Esophagus squamous epithelium (tissue), 5 donors: ENCODE results near the gene AMER3. TPM values are rescaled to one million over a fixed set of nuclear protein-coding genes. Genes with fewer than 3 reads are reported as not detected.

Source experiments
- DNase-seq: peaks from one replicate; lab custom pipeline; 2025; lab: John Stamatoyannopoulos, UW
- H3K27ac ChIP-seq, 4 donors: fragments of 200-600 bp; sonication (generic); one replicate each; pipeline ENCODE4 v1.5.1; 2016 to 2019; ENCODE audit warnings: mild to moderate bottlenecking in 1 of 4
- H3K27me3 ChIP-seq, 4 donors: fragments of 200-600 bp; sonication (generic); 1 replicate in 3 of 4; 2 replicates in 1 of 4; pipeline versions ENCODE4 v1.5.1 to v1.6.0; 2017 to 2021; ENCODE audit warnings: antibody characterized with exemption in 1 of 4
- H3K36me3 ChIP-seq, 3 donors: fragments of 200-600 bp; sonication (generic); one replicate each; pipeline ENCODE4 v1.5.1; 2016 to 2019
- H3K4me1 ChIP-seq, 3 donors: fragments of 200-600 bp; sonication (generic); one replicate each; pipeline ENCODE4 v1.5.1; 2017 to 2019
- H3K4me3 ChIP-seq, 4 donors: fragments of 200-600 bp; sonication (generic); 1 replicate in 3 of 4; 2 replicates in 1 of 4; pipeline ENCODE4 v1.5.1; 2016 to 2019; ENCODE audit warnings: mild to moderate bottlenecking in 2 of 4, moderate library complexity in 1 of 4
- H3K9me3 ChIP-seq, 3 donors: fragments of 200-600 bp; sonication (generic); one replicate each; pipeline ENCODE4 v1.5.1; 2016 to 2019
- POLR2A ChIP-seq, 4 donors: fragments of 450-650 bp; IDR thresholded peaks; one replicate each; pipeline ENCODE4 v1.6.1; 2017; ENCODE audit warnings: antibody characterized with exemption in 4 of 4, mild to moderate bottlenecking in 4 of 4, moderate library complexity in 3 of 4
- WGBS, 2 donors: methylation state at CpG; one replicate each; pipeline ENCODE4 v1.1.5; 2018; 5-methylcytosine and 5-hydroxymethylcytosine counted together
- intact Hi-C: fragments of 100-400 bp; cut with DNase I; formaldehyde crosslinking; loops from one replicate; pipeline ENCODE4 v1.15.0; 2022
- total RNA-seq, 4 donors: library from RNA; depleted of rRNA; stranded (reverse); fragments of >200 nt; gene quantifications; one replicate each; pipeline ENCODE4 v1.1.0, GENCODE V29; 2016
- TF ChIP-seq, protein P1 (sequence below), 6 experiments: fragments of 450-650 bp in 4 of 6; fragments of 200-600 bp in 2 of 6; sonication (generic) in 2 of 6; IDR thresholded peaks; one replicate each; pipeline ENCODE4 v1.5.1; 2016 to 2019; ENCODE audit warnings: antibody characterized with exemption in 6 of 6, mild to moderate bottlenecking in 4 of 6, moderate library complexity in 4 of 6
- donor health status: DM: yes; HTN: yes; CAD: no.

Gene AMER3
- total RNA-seq, 4 donors from 2014 or later = not detected

- H3K36me3 ChIP-seq = no peaks in the 10 kb centered on the region
- no peak overlapping the region for H3K27ac ChIP-seq
- intact Hi-C loops = no loop called here
- 29 to 45% methylated on average over 4 of the region's 4 CpGs for WGBS, 2 donors
- no peaks in the 10 kb centered on the region for H3K27me3 ChIP-seq
- DNase-seq = no peak
- no peaks in the 10 kb centered on the region for H3K4me1 ChIP-seq
- TF ChIP-seq POLR2A (IDR thresholded peaks at IDR 0.05) = no peak
- TF ChIP-seq, protein P1, sequence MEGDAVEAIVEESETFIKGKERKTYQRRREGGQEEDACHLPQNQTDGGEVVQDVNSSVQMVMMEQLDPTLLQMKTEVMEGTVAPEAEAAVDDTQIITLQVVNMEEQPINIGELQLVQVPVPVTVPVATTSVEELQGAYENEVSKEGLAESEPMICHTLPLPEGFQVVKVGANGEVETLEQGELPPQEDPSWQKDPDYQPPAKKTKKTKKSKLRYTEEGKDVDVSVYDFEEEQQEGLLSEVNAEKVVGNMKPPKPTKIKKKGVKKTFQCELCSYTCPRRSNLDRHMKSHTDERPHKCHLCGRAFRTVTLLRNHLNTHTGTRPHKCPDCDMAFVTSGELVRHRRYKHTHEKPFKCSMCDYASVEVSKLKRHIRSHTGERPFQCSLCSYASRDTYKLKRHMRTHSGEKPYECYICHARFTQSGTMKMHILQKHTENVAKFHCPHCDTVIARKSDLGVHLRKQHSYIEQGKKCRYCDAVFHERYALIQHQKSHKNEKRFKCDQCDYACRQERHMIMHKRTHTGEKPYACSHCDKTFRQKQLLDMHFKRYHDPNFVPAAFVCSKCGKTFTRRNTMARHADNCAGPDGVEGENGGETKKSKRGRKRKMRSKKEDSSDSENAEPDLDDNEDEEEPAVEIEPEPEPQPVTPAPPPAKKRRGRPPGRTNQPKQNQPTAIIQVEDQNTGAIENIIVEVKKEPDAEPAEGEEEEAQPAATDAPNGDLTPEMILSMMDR (IDR thresholded peaks at IDR 0.05) = no peak
- H3K4me3 ChIP-seq = no peak overlapping the region
- no peaks in the 10 kb centered on the region for H3K9me3 ChIP-seq
These were observed 36.2 kb downstream of the AMER3 start for GRCh38 chr2:130791617-130791939.

DNA sequence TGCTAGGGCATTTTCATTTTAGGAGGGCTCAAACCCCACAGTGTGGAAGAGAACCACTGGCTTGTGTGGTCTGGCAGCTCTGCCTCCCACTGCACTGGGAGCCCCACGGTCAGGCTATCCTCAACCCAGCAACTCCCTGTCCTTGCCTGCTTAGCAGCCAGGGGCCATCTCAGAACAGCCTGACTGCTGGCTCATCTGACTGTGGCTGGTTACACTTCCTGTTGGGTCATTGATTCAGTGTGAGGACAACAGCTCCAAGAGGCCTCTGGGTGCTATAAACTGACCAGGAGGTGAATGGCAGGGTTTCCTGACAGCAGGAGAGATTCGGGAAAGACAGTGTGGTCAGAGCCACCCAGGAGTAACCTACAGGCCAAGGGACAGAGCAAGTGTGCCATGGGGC, 40.1 kb downstream of the AMER3 start:
- Histone ChIP-seq H3K27me3 (no peaks in the 10 kb centered on the region), H3K4me3 (no peak overlapping the region), H3K4me1 (peaks cover 11 to 22% (median 14%) of the 10 kb centered on the region in 3 donors), H3K36me3 (no peaks in the 10 kb centered on the region), H3K9me3 (no peaks in the 10 kb centered on the region), H3K27ac (no peak overlapping the region)
- DNase-seq = no peak
- WGBS, 2 donors = 40 to 80% methylated on average over 1 of the region's 2 CpGs
- intact Hi-C loops = loop anchor here (5.0 kb wide), 2 partner anchors 77 to 127 kb away; no protein-coding TSS in a partner anchor
- TF ChIP-seq POLR2A (IDR thresholded peaks at IDR 0.05) = no peak
- TF ChIP-seq, protein P1 (IDR thresholded peaks at IDR 0.05) = no peak

- TF ChIP-seq, protein P1 (IDR thresholded peaks at IDR 0.05) = no peak
- TF ChIP-seq POLR2A (IDR thresholded peaks at IDR 0.05) = no peak
- 45 to 49% methylated on average over 3 of the region's 3 CpGs for WGBS, 2 donors
These were observed 41.0 kb downstream of the AMER3 start for GRCh38 chr2:130796290-130796689.

GRCh38 chr2:130797493-130798435, 42.4 kb downstream of the AMER3 start:
- Histone ChIP-seq H3K4me3 (peak overlapping the region; percentile 60 to 94 (median 72)), H3K36me3 (no peaks in the 10 kb centered on the region), H3K9me3 (no peaks in the 10 kb centered on the region), H3K27me3 (no peaks in the 10 kb centered on the region), H3K27ac (peak overlapping the region; percentile 93 to 99 (median 95)), H3K4me1 (peaks cover 11 to 22% (median 14%) of the 10 kb centered on the region in 3 donors)
- intact Hi-C loops = loop anchor here (5.0 kb wide), 2 partner anchors 75 to 125 kb away; no protein-coding TSS in a partner anchor
- TF ChIP-seq, protein P1 (IDR thresholded peaks at IDR 0.05) = peak; percentile 80 to 99 (median 94)
- TF ChIP-seq POLR2A (IDR thresholded peaks at IDR 0.05) = peak in 2 of 4 donors; percentile 31 to 38
- peak; percentile 33 for DNase-seq
- WGBS, 2 donors = 0% methylated on average over 2 to 14 of the region's 96 CpGs

More at GRCh38 chr2:130796290-130796689, 41.0 kb downstream of the AMER3 start:
- H3K36me3 ChIP-seq = no peaks in the 10 kb centered on the region
- H3K4me1 ChIP-seq = peaks cover 11 to 22% (median 14%) of the 10 kb centered on the region in 3 donors
- H3K4me3 ChIP-seq = no peak overlapping the region
- no peaks in the 10 kb centered on the region for H3K27me3 ChIP-seq
- DNase-seq = no peak
- intact Hi-C loops = loop anchor here (5.0 kb wide), 2 partner anchors 76 to 126 kb away; no protein-coding TSS in a partner anchor
- no peaks in the 10 kb centered on the region for H3K9me3 ChIP-seq
- H3K27ac ChIP-seq = no peak overlapping the region
